ENCODE measurements around the gene LYPD6B.

LYPD6B gene

DNA sequence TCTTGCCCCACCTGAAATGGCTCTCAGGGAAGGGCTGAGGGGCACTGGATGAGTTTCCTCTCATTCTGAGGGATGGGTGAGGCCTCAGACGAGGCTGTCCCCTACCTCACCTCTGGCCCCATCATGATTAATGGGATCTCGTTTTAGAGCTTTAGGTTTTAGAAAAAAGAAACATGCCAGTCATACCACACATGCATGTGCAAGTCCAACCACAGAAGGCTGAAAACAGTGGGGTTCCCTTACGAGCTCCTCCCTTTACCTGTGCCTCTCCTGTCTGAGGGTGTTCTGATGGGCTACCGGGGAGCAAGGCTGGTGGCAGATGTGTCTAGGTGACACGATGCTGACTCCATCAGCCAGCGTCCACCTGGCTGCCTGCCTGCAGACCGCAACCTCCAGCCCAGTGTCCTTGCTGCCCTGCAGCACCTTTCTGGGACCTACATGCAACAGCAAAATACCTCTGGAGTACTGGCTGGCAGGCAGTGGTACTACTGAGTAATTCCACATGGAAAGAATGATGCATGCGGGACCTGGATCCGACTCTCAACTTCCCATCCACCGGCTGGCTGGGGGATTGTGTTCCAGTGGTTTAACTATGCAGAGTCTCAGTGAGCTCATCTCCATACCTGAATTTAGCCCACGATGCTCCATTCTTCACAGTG lies 9.1 kb upstream of the LYPD6B start:
- no peaks in the 10 kb centered on the region for H3K9me3 ChIP-seq (ENCODE audit: low read depth, low read length)
- TF ChIP-seq EZH2 (IDR thresholded peaks at IDR 0.05) = no peak
- TF ChIP-seq FOXP2 (optimal IDR thresholded peaks at IDR 0.05; ENCODE audit: control extremely low read depth, extremely low read length, insufficient read depth) = no peak
- TF ChIP-seq POLR2AphosphoS5 (IDR thresholded peaks at IDR 0.05; ENCODE audit: borderline replicate concordance, low read depth, low read length) = no peak
- H3K36me3 ChIP-seq (ENCODE audit: insufficient read depth, low read length) = no peaks in the 10 kb centered on the region
- no peak overlapping the region for H3K27ac ChIP-seq
- H3K9ac ChIP-seq (ENCODE audit: insufficient read length) = no peak overlapping the region
- no peak overlapping the region for H3K4me3 ChIP-seq
- no peak for DNase-seq (ENCODE audit: low read depth, low spot score)

DNA sequence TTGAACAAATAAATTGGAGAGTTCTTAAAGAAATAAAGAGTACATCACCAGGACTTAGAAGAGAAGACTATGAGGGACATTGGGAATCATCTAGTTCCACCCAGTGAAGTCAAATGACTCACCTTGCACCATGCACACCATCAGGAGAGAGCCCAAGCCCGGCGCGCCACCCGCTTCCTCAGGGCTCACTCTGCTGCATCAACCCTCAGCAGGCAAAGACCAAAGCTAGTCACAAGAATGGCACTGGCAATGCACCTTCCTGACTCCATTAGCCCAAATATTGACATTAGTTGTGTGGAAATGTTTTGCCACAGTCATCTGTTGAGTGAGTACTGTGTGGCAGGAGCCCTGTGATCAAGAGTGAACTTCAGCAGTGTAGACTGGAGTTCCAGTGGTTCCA lies 7.1 kb upstream of the LYPD6B start:
- Histone ChIP-seq H3K9me3 (ENCODE audit: low read depth, low read length) (no peaks in the 10 kb centered on the region), H3K36me3 (ENCODE audit: insufficient read depth, low read length) (no peaks in the 10 kb centered on the region), H3K4me3 (no peak overlapping the region), H3K9ac (ENCODE audit: insufficient read length) (no peak overlapping the region), H3K27ac (no peak overlapping the region)
- DNase-seq (ENCODE audit: low read depth, low spot score) = no peak
- TF ChIP-seq EZH2 (IDR thresholded peaks at IDR 0.05) (no peak), POLR2AphosphoS5 (IDR thresholded peaks at IDR 0.05; ENCODE audit: borderline replicate concordance, low read depth, low read length) (no peak)

DNA sequence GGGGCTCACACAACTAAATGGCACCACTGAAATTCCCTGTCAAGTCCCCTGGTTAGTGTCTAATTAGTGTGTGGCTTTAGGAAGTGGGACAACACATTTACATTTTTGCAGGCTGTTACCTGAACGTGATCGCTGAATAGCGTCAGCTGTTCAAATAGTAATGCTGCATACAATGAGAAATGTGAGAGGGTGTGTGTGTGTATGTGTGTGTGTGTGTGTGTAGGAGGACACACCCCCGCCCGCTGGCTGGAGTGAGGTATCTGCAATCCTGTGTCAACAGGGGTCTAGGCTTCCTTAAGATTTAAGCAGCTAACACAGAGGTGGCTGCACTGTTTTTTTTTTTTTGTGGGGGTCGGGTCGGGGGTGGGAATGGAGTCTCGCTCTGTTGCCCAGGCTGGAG lies 4.8 kb upstream of the LYPD6B start:
- no peak for DNase-seq (ENCODE audit: low read depth, low spot score)
- Histone ChIP-seq H3K9ac (ENCODE audit: insufficient read length) (no peak overlapping the region), H3K36me3 (ENCODE audit: insufficient read depth, low read length) (no peaks in the 10 kb centered on the region), H3K4me3 (no peak overlapping the region), H3K9me3 (ENCODE audit: low read depth, low read length) (no peaks in the 10 kb centered on the region), H3K27ac (no peak overlapping the region)
- no peak for TF ChIP-seq EZH2 (IDR thresholded peaks at IDR 0.05)
- no peak for TF ChIP-seq POLR2AphosphoS5 (IDR thresholded peaks at IDR 0.05; ENCODE audit: borderline replicate concordance, low read depth, low read length)
- no peak for TF ChIP-seq FOXP2 (optimal IDR thresholded peaks at IDR 0.05; ENCODE audit: control extremely low read depth, extremely low read length, insufficient read depth)

DNA sequence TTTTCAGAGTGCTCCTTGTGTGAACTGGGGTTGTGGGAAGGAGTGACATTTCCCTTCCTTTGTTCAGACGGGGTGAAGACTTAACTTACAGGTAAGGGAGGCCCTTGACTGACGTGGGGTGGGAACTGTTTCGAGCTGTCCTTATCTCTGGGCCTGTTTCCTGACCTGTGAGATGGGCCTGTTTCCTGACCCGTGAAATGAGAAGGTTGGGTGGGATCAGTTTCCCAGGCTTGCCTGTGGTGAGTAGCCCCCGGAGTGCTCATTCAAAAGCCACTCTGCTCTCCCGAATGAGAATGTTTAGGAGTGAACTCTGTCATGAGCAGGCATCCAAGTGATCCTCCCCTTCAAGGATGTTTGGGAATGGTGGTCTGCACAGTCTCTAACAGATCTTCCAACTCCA lies 4.1 kb upstream of the LYPD6B start:
- H3K9ac ChIP-seq (ENCODE audit: insufficient read length) = no peak overlapping the region
- DNase-seq (ENCODE audit: low read depth, low spot score) = no peak
- H3K36me3 ChIP-seq (ENCODE audit: insufficient read depth, low read length) = no peaks in the 10 kb centered on the region
- no peak overlapping the region for H3K27ac ChIP-seq
- no peak for TF ChIP-seq EZH2 (IDR thresholded peaks at IDR 0.05)
- TF ChIP-seq FOXP2 (optimal IDR thresholded peaks at IDR 0.05; ENCODE audit: control extremely low read depth, extremely low read length, insufficient read depth) = no peak
- no peak overlapping the region for H3K4me3 ChIP-seq
- H3K9me3 ChIP-seq (ENCODE audit: low read depth, low read length) = no peaks in the 10 kb centered on the region

DNA sequence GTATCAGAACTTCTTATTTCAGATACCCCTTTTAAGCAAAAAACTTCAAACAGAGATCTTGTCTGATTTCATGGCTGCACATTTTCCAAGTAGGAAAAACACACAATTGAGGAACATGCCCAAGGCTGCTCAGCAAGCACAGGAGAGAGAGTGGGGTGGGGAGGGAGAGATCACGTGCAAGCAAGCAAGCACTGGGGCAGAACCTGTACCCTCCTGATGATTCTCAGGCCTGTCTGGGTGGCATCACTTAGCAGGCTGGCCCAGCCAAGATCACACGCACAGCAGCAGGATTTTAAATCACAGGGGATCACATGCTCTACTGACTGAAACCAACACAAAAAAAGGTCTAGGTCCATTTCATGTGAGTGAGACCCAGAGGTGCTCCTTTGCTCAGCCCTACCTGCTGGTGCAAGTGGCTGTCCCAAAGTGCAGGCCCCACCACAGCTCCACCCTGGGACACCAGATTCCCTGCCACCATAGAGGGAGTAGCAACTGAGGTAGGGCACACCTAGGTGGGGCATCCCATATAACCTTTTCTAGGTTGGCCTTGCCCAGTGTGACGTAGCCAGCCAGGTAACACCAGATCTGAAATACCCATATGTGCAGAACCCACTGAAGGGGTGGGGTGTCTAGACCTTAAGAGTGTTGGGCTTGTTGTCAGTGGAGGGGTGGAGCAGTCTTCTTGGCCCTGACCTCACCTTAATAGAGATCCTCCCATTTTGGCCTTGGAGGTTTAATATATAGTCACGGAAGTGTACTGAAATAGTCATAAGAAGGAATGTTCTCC lies 1.8 kb upstream of the LYPD6B start:
- H3K9ac ChIP-seq (ENCODE audit: insufficient read length) = no peak overlapping the region
- no peak overlapping the region for H3K4me3 ChIP-seq
- no peak for DNase-seq (ENCODE audit: low read depth, low spot score)
- no peaks in the 10 kb centered on the region for H3K9me3 ChIP-seq (ENCODE audit: low read depth, low read length)
- H3K36me3 ChIP-seq (ENCODE audit: insufficient read depth, low read length) = no peaks in the 10 kb centered on the region
- H3K27ac ChIP-seq = no peak overlapping the region
- TF ChIP-seq FOXP2 (optimal IDR thresholded peaks at IDR 0.05; ENCODE audit: control extremely low read depth, extremely low read length, insufficient read depth) (no peak), POLR2AphosphoS5 (IDR thresholded peaks at IDR 0.05; ENCODE audit: borderline replicate concordance, low read depth, low read length) (no peak), EZH2 (IDR thresholded peaks at IDR 0.05) (no peak)

DNA sequence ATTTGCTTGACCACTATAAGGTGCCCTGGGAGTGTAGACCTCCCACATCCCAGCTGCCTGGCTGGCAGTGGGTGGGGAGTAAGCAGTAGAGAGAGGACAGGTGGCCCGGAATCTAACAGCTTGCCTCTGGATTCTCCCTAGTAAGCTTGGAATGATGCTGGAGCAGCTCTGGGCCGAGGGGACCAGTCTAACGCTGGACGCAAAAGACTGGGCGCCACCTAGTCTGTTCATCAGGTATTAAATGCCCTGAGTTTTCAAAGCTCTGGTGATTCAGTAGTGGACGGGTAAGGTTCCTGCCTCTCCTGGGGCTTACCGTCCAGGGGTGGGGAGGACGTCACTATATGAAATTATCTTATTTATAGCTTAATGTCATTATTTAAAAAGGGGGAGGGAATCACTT lies 648 bp upstream of the LYPD6B start:
- Histone ChIP-seq H3K4me3 (no peak overlapping the region), H3K36me3 (ENCODE audit: insufficient read depth, low read length) (no peaks in the 10 kb centered on the region), H3K9ac (ENCODE audit: insufficient read length) (no peak overlapping the region), H3K27ac (no peak overlapping the region), H3K9me3 (ENCODE audit: low read depth, low read length) (no peaks in the 10 kb centered on the region)
- no peak for DNase-seq (ENCODE audit: low read depth, low spot score)
- no peak for TF ChIP-seq EZH2 (IDR thresholded peaks at IDR 0.05)
- no peak for TF ChIP-seq POLR2AphosphoS5 (IDR thresholded peaks at IDR 0.05; ENCODE audit: borderline replicate concordance, low read depth, low read length)
- TF ChIP-seq FOXP2 (optimal IDR thresholded peaks at IDR 0.05; ENCODE audit: control extremely low read depth, extremely low read length, insufficient read depth) = no peak

DNA sequence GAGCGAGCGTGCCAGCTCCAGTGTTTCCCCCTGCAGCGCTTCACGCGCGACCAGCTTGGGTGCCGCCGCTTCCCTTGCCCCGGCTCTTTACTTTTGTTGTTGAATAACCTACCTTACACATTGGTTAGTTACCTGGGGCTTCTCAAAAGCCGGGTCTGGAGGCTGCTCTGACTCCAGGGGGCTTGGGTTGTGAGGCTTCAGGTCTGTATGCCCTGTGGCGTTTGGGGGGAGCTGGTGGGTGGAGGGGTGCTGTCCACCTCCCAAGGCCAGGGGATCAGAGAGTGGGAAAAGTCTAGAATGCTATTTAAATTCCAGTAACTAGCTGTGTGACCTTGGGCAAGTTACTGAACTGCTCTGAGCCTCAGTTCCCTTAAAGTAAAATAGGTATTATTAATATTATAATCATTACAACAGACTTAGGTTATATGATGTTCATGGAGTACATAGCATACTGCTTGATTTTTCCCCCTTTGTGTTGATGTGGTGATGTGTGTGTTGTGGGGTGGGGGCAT lies 770 bp downstream of the LYPD6B start:
- Histone ChIP-seq H3K4me3 (peak overlapping the region; percentile 30; the same call in 1 of the 2 replicates), H3K27ac (no peak overlapping the region), H3K9me3 (ENCODE audit: low read depth, low read length) (no peaks in the 10 kb centered on the region), H3K9ac (ENCODE audit: insufficient read length) (no peak overlapping the region), H3K36me3 (ENCODE audit: insufficient read depth, low read length) (no peaks in the 10 kb centered on the region)
- TF ChIP-seq EZH2 (IDR thresholded peaks at IDR 0.05) = no peak
- no peak for TF ChIP-seq FOXP2 (optimal IDR thresholded peaks at IDR 0.05; ENCODE audit: control extremely low read depth, extremely low read length, insufficient read depth)
- no peak for TF ChIP-seq POLR2AphosphoS5 (IDR thresholded peaks at IDR 0.05; ENCODE audit: borderline replicate concordance, low read depth, low read length)
- DNase-seq (ENCODE audit: low read depth, low spot score) = no peak

DNA sequence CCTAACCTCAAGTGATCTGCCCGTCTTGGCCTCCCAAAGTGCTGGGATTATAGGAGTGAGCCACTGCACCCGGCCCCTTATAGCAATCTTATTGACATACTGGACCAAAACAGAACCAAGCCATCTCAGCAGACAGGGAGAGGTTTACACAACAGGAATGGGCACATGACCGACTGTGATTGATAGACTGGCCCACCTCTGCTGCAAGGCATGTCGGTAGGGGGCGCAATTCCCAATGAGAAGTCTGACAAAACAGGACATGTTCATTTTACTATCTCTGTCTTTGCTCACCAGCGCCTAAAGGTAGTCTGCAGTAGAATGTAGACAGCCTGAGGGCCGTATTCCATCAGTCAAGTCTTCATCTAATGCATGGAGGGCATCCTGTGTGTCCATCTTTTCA lies 2.0 kb downstream of the LYPD6B start:
- no peak overlapping the region for H3K9ac ChIP-seq (ENCODE audit: insufficient read length)
- DNase-seq (ENCODE audit: low read depth, low spot score) = no peak
- H3K4me3 ChIP-seq = no peak overlapping the region
- H3K36me3 ChIP-seq (ENCODE audit: insufficient read depth, low read length) = no peaks in the 10 kb centered on the region
- no peaks in the 10 kb centered on the region for H3K9me3 ChIP-seq (ENCODE audit: low read depth, low read length)
- H3K27ac ChIP-seq = no peak overlapping the region
- TF ChIP-seq FOXP2 (optimal IDR thresholded peaks at IDR 0.05; ENCODE audit: control extremely low read depth, extremely low read length, insufficient read depth) (no peak), POLR2AphosphoS5 (IDR thresholded peaks at IDR 0.05; ENCODE audit: borderline replicate concordance, low read depth, low read length) (no peak), EZH2 (IDR thresholded peaks at IDR 0.05) (no peak)
